GM21717 (cell line): ENCODE data around the gene HNRNPDL.
"Not testable (repeated sequence)": the region's sequence is repeated elsewhere in the genome, so short reads cannot be mapped to it uniquely, and the experiment has no call there.

Experiments used
- ATAC-seq: cut with Tn5 transposase; IDR thresholded peaks from one replicate; pipeline ENCODE4 v1.9.1; 2021; ENCODE audit warnings: mild to moderate bottlenecking, moderate library complexity; ENCODE audit not compliant: unreplicated experiment

The HNRNPDL gene

DNA sequence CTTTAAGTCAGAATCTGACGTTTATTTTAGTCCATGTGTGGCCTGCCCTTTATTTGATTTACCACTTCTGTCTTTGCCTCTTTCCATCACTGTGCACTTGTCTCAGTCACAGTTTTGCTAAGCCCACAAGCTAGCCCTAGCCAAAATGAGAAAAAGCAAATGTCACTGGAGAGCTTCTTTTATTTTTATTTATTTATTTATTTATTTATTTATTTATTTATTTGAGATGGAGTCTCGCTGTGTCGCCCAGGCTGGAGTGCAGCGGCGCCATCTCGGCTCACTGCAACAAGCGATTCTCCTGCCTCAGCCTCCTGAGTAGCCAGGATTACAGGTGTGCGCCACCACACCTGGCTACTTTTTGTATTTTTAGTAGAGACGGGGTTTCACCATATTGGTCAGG lies 40.2 kb downstream of the HNRNPDL start:
- ATAC-seq, result not testable (repeated sequence)

DNA sequence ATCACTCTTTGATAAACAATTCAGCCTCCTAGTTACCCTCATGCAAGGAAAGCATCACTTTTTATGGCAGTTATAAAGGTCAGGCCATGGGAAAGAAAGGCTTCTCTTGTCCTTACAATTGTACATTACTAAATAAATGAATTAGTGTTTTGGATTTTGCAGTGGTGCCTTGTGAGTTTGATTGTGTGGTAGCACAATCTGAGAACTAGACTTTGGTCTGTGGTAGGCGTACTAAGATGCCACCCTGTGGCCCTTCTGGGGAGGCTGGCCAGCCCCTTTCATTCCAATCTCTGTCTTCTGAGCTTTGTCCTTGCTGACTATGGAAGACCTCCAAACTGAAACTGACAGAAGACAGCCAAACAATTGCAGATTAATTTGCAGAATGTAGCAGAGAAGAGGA lies 41.9 kb downstream of the HNRNPDL start:
- no peak for ATAC-seq

DNA sequence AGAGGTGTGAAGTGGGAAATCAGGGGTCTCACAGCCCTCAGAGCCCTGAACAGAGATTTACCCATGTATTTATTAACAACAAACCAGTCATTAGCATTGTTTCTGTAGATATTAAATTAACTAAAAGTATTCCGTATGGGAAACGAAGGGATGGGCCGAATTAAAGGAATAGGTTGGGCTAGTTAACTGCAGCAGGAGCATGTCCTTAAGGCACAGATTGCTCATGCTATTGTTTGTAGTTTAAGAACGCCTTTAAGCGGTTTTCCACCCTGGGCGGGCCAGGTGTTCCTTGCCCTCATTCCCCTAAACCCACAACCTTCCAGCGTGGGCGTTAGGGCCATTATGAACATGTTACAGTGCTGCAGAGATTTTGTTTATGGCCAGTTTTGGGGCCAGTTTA lies 44.0 kb downstream of the HNRNPDL start:
- ATAC-seq, result not testable (repeated sequence)

DNA sequence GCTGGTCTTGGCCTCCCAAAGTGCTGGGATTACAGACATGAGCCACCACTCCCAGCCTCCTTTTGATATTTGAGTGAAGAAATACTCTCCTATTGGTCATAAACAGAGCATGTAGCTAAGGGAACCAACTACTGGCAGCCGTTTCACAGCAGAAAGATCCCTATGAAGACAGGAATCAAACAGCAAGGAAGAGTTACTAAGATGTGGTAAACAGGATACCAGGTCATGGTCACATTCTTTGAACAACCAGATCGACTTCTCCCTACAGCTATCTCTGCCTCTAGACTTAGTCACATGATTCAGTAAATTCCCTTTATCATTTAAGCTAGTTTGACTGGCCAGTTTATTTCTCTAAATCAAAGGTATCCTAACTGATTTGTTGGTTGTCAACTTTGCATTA lies 47.5 kb downstream of the HNRNPDL start:
- no peak for ATAC-seq

DNA sequence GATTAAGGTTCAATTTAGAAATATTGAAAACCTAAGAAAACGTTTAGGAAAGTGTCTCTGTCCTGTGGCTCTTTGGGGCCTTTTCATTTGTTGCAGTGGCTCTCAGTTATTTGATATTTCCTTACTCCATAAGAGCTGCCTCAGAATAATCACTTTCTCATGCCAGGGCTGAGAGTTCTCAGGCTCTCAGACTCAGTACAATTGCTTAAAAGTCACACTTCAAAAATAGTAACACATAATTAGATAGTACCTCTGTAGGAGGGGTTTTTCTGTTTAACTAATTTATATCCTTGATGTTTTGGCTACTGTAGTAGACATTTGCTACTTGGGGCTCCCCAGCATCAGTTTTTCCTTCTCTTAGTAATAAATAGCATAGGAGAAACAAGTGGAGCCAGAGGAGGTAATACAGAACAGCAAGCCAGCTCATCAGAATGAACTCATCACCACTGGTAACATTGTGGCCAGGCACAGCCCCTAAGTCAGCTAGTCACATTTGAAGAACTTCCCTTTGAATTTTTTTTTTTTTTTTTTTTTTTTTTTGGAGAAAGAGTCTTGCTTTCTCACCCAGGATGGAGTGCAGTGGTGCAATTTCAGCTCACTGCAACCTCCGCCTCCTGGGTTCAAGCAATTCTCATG lies 48.5 kb downstream of the HNRNPDL start:
- ATAC-seq, result no peak

DNA sequence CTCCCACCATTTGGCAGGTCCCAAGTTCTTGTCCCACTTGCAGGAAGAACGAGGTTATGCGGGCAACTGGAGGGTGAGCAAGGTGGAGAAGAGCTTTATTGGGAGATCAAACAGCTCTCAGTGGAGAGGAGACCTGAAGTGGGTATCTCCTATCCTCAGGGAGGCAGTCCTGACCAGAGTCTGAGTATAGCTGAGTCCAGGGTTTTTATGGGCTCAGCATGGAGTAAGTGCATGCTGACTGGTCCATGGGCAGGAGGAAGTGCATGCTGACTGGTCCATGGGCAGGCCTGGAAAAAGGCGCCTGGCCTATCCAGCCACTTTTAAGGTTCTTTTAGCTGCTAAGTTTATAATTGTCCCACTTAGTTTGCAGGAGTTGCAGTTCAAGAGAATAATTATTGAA lies 49.0 kb downstream of the HNRNPDL start:
- ATAC-seq, result no peak

DNA sequence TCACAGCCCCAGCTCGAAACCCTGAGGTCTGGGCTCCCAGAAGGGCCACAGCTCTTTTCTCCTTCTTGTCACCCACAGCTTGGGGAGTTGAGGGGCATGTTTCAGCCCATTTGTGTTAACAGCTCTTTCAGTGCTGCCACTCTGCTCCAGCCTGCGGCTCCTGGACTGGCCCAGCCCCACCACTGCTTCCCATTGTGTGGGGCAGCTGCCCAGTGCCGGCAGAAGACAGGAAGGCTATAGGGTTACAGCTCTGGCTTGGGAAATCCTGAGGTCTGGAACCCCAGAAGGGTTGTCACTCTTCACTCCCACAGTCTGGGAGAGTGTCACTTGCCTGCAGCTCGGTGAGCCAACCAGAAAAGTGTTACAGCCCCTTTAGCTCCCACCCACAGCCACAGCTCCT lies 49.4 kb downstream of the HNRNPDL start:
- ATAC-seq, result no peak

DNA sequence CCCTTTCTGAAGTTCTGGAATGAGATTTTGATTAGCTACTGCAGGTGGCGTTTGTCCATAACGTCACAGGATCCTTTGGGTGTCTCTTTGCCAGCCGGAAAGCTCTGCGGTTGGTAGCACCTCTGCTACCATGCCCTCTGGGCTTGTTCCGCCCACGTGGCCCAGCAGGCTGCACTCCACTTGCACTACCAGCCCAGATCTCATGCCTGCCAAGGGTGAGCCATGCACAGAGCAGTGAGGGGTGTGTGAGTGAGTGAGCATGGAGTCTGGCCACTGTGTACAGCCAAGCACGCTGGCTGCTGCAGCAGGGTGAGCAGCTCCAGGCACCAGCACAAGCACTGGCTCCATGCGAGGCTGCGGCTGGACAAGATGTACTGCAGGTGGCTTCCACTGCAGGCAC lies 49.9 kb downstream of the HNRNPDL start:
- ATAC-seq, result no peak

DNA sequence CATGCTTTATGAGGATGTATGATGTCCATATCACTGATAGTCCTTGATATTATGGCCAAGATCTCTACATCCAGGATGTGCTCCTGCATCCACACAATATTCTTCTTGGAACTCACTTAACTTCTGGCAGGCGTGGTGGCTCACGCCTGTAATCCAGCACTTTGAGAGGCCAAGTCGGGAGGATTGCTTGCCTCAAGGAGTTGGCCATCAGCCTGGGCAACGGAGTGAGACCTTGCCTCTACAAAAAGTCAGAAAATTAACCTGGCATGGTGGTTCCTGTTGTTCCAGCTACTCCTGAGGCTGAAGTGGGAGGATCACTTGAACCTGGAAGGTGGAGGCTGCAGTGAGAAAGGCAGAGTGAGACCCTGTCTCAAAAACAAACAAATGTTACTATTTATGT lies 54.2 kb downstream of the HNRNPDL start:
- ATAC-seq, result no peak

DNA sequence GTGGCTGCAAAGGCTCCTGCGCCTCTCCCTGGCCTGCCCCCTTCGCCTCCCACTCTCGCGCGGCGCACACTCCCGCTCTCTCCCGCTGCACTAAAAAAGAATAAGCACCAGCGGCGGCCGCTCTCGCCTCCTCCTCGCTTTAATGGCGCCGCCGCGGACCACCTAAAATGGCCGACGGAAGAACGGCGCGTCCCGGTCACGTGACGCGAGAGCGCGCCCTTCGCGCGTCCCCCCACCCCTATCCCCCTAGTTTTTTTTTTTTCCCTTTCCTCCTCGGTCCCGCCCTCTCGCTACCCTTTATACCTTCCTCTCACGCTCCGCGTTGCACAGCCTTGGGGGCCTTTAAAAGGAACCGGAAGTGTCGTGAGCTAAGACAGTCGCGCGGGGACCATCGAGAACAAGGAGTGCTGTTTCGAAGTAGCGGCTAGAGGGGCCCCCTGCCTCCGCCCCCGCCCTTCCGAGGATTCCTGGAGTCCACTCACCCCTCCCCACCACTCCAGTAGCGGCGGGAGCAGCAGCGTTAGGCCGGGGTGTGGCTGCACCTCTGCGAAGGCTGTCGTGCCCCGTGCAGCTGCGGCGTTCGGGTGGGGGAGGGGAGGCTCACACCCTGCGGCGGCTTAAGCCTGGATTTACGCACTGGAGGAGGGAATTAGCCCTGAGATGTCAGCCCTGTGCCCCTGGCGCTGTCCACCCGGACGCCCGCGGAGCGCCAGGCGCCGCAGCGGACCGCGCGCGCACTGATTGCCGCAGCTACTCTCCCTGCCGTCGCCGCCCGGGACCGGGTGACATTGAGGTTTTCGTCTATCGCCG lies 56.2 kb downstream of the HNRNPDL start, which contains the start of gene HNRNPD:
Gene HNRNPD, minus strand, starts transcription at position 176 of the 810 bp plus-strand sequence. CDS start 313 bp downstream, outside the sequence.
- ATAC-seq, result peak; percentile 95

DNA sequence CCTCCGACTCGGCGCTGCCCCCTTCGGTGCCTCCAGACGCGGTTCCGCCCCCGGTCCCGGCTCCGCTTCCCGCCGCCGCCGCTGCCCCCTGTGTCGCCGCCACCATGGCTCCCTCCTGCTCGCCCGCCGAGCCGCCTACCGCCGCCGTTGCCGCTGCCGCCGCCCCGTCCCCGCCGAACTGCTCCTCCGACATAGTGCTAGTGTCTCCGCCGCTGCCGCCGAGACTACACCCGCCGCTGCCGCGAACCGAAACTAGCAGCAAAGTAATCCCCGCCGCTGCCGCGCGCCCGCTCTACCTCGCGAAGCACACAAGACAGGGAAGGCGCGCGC lies 56.8 kb downstream of the HNRNPDL start:
- ATAC-seq, result peak; percentile 21
